ENCODE data around the gene APCDD1. TPM values are rescaled to one million over a fixed set of nuclear protein-coding genes. Genes with fewer than 3 reads are reported as not detected.

APCDD1 gene
- total RNA-seq, 1 experiment from 2014 or later: not detected

DNA sequence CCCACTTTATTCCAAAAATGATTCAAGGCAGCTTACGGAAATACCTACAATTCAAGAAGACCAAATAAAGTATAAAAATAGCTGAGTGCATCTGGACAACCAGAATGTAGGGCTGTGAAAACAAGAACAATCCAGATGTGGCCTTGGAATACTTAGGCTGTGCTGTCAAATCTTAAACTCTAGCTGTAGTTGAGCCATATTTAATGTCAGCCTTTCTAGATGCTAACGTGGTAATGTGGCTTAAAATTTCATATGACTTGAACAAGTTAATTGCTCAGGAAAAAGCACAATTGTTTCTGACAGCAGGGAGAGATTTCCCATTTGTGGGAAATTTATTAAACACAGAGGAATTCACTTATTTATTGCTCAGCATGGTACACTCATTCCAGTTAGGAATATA lies 56.8 kb downstream of the APCDD1 start:
- Histone ChIP-seq H4K20me1 (ENCODE audit: insufficient read depth) (no peaks in the 10 kb centered on the region), H3K9ac (ENCODE audit: low read length) (no peak overlapping the region), H3K9me3 (ENCODE audit: control insufficient read depth in 1 of 2, insufficient read depth in 1 of 2, low read depth in 1 of 2, low read length in 2 of 2) (0 out of 4 replicates have a peak, but pooled peaks cover 0 to 5% of the 10 kb centered on the region in 2 experiments), H3K4me3 (replicated peaks in 1 of 2; ENCODE audit: low read depth in 1 of 2, low read length in 2 of 2) (no peak overlapping the region), H3K27ac (ENCODE audit: low read depth, low read length) (no peak overlapping the region), H2AFZ (ENCODE audit: low read depth, low read length, poor library complexity, severe bottlenecking) (no peak overlapping the region), H3K36me3 (ENCODE audit: control insufficient read depth in 1 of 2, insufficient read depth in 2 of 2, low read length in 2 of 2) (no peaks in the 10 kb centered on the region), H3K4me1 (ENCODE audit: control insufficient read depth in 1 of 2, insufficient read depth in 2 of 2, low read length in 2 of 2) (no peaks in the 10 kb centered on the region), H3K9me2 (ENCODE audit: insufficient read depth) (no peaks in the 10 kb centered on the region), H3K79me2 (ENCODE audit: insufficient read depth, low read length) (no peaks in the 10 kb centered on the region), H3K4me2 (ENCODE audit: low read length) (no peak overlapping the region), H3K27me3 (ENCODE audit: insufficient read depth, low read length) (peaks cover 44% of the 10 kb centered on the region)
- intact Hi-C loops (cut with micrococcal nuclease): no loop called here
- DNase-seq (ENCODE audit: low read depth, low spot score): no peak
- ATAC-seq: no peak
- ChIA-PET CTCF (no interaction called here), RAD21 (ENCODE audit: low non-redundant PET in 1 of 2, low total read pairs in 2 of 2, uncharacterized antibody in 2 of 2, unreplicated experiment in 2 of 2) (no interaction called here), POLR2A (no interaction called here)
- TF ChIP-seq RAD21 (IDR thresholded peaks at IDR 0.05; ENCODE audit: low read depth): no peak
- no peak for TF ChIP-seq ZFX (IDR thresholded peaks at IDR 0.05)
- no peak for TF ChIP-seq JUND (IDR thresholded peaks at IDR 0.05)
- TF ChIP-seq, protein P1, sequence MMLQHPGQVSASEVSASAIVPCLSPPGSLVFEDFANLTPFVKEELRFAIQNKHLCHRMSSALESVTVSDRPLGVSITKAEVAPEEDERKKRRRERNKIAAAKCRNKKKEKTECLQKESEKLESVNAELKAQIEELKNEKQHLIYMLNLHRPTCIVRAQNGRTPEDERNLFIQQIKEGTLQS (IDR thresholded peaks at IDR 0.05): no peak
- TF ChIP-seq EZH2phosphoT487 (IDR thresholded peaks at IDR 0.05; ENCODE audit: borderline replicate concordance): no peak
- TF ChIP-seq CBX3 (IDR thresholded peaks at IDR 0.05; ENCODE audit: low read depth): no peak
- TF ChIP-seq, protein P2, sequence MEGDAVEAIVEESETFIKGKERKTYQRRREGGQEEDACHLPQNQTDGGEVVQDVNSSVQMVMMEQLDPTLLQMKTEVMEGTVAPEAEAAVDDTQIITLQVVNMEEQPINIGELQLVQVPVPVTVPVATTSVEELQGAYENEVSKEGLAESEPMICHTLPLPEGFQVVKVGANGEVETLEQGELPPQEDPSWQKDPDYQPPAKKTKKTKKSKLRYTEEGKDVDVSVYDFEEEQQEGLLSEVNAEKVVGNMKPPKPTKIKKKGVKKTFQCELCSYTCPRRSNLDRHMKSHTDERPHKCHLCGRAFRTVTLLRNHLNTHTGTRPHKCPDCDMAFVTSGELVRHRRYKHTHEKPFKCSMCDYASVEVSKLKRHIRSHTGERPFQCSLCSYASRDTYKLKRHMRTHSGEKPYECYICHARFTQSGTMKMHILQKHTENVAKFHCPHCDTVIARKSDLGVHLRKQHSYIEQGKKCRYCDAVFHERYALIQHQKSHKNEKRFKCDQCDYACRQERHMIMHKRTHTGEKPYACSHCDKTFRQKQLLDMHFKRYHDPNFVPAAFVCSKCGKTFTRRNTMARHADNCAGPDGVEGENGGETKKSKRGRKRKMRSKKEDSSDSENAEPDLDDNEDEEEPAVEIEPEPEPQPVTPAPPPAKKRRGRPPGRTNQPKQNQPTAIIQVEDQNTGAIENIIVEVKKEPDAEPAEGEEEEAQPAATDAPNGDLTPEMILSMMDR (IDR thresholded peaks at IDR 0.05 in 2 of 3, conservative IDR thresholded peaks at IDR 0.05 in 1 of 3; ENCODE audit: borderline replicate concordance in 1 of 3, insufficient read depth in 1 of 3, low read depth in 2 of 3, low read length in 2 of 3): no peak
- TF ChIP-seq POLR2AphosphoS5 (IDR thresholded peaks at IDR 0.05; ENCODE audit: low read depth, low read length): no peak
- TF ChIP-seq SRF (IDR thresholded peaks at IDR 0.05; ENCODE audit: low read depth): no peak
- BruUV-seq (replicated peaks): no TSS peak

DNA sequence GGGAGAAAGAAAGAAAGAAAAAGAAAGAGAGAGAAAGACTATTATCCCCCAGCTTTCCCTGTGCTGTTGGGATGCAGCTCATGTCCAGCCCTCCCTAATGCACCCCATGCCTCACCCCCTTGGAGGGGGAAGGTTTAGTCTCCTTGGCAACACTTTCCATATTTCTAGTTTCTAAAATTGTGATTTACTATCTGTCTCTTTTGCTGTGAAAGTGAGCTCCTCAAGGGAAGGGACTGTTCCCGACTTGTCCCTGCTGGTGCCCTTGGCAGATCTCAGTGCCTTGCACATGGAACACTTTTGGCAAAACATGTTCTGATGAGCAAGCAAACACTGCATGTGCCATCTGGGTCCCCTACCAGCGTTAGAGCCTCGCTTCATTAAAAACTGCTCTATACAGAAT lies 59.6 kb downstream of the APCDD1 start:
- TF ChIP-seq EZH2 (IDR thresholded peaks at IDR 0.05) (0 out of 2 replicates have a peak, but pooled peaks have one; percentile 54), TCF7L2 (IDR thresholded peaks at IDR 0.05; ENCODE audit: borderline replicate concordance, extremely low read depth, insufficient read depth, insufficient read length) (no peak)
- BruUV-seq (replicated peaks): no TSS peak
- Histone ChIP-seq H2AFZ (ENCODE audit: low read depth, low read length, poor library complexity, severe bottlenecking) (no peak overlapping the region), H3K79me2 (ENCODE audit: insufficient read depth, low read length) (no peaks in the 10 kb centered on the region), H3K4me3 (replicated peaks in 1 of 2; ENCODE audit: low read depth in 1 of 2, low read length in 2 of 2) (no peak overlapping the region), H3K4me2 (ENCODE audit: low read length) (no peak overlapping the region), H3K9ac (ENCODE audit: low read length) (no peak overlapping the region), H3K27ac (ENCODE audit: low read depth, low read length) (no peak overlapping the region), H3K9me2 (ENCODE audit: insufficient read depth) (no peaks in the 10 kb centered on the region), H3K4me1 (ENCODE audit: control insufficient read depth in 1 of 2, insufficient read depth in 2 of 2, low read length in 2 of 2) (no peaks in the 10 kb centered on the region), H4K20me1 (ENCODE audit: insufficient read depth) (no peaks in the 10 kb centered on the region), H3K27me3 (ENCODE audit: insufficient read depth, low read length) (peaks cover 59% of the 10 kb centered on the region), H3K36me3 (ENCODE audit: control insufficient read depth in 1 of 2, insufficient read depth in 2 of 2, low read length in 2 of 2) (no peaks in the 10 kb centered on the region), H3K9me3 (ENCODE audit: control insufficient read depth in 1 of 2, insufficient read depth in 1 of 2, low read depth in 1 of 2, low read length in 2 of 2) (no peaks in the 10 kb centered on the region)
- no peak for ATAC-seq
- RAD21 ChIA-PET (ENCODE audit: low non-redundant PET in 1 of 2, low total read pairs in 2 of 2, uncharacterized antibody in 2 of 2, unreplicated experiment in 2 of 2): no interaction called here
- intact Hi-C loops (cut with micrococcal nuclease): no loop called here
- CTCF ChIA-PET: no interaction called here
- POLR2A ChIA-PET: no interaction called here
- no peak for DNase-seq (ENCODE audit: low read depth, low spot score)
